NCI-H345 (cell line): ENCODE results near the gene ZNF789.

ENCODE experiments used
- DNase-seq: peaks from one replicate; lab custom pipeline; 2025; lab: John Stamatoyannopoulos, UW

The ZNF789 gene

GRCh38 chr7:99504603-99505323 is 32.1 kb downstream of the ZNF789 start, which contains the start of gene ZKSCAN5:
TSS of gene ZKSCAN5 (plus strand) at chr7:99504662. CDS start at chr7:99506045, 1,383 bp downstream.
- DNase-seq, result peak; percentile 94

DNA sequence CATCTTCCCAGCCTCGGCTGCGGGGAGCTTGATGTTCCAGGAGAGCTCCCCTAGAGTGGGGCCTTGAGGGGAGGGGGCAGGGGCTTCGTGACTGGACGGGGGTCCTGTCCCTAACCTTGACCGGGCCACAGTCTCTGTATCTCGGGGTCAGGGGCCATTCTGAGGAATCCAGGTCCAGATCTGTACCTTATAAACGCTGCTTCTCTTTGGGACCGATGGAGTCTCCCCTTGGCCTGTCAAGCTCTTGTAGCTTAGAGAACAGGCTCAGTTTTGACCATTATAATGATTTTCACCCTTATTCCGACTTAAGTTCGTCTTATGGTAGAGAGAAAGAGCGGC is 32.6 kb downstream of the ZNF789 start:
- no peak for DNase-seq

DNA sequence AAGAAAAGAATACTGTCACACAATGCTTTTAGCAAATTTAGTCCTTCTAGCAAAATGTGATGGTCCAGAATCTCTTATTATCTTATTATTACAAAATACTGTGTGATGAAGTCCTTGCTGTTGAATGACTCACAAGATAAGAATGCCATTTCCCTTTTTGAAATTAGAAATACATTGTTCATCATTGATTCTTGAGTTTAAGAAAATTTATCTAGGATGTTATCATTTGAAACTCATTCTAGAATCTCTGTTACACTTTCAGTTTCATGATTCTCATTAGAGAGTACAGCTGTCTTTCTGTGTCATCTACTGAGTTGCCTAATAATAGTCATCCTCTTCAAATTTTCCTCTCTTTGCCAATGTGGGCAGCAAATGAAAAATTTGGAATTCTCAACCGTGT is 41.4 kb downstream of the ZNF789 start:
- DNase-seq, result no peak

DNA sequence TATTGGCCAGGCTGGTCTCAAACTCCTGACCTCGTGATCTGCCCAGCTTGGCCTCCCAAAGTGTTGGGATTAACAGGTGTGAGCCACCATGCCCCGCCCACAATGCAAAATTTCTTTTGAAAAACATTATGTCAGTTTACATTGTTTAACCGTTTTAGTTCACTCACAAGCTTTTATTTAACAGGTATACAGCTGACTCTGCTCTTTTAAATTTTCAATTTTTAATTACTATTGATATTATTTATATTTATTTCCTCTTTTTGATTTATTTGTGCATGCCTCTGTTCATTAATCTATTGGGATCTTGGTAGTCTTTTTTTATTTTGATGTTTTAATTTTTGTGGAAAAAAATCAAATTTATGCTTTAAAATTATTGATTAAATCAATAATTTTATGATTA is 48.7 kb downstream of the ZNF789 start:
- no peak for DNase-seq

DNA sequence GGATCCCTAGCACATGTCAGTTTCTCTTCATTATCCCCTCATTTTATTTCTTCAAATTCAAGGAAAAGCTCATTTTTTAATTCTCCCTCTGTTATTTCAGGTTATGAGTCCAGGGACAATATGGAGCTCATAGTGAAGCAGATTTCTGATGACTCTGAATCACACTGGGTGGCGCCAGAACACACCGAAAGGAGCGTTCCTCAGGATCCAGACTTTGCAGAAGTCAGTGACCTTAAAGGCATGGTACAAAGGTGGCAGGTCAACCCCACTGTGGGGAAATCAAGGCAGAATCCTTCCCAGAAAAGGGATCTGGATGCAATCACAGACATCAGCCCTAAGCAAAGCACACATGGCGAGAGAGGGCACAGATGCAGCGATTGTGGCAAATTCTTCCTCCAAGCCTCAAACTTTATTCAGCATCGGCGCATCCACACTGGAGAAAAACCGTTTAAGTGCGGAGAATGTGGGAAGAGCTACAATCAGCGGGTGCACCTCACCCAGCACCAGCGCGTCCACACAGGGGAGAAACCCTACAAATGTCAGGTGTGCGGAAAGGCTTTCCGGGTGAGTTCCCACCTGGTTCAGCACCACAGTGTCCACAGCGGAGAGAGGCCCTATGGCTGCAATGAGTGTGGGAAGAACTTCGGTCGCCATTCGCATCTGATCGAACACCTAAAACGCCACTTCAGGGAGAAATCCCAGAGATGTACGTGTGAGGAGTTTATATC is 53.2 kb downstream of the ZNF789 start:
- DNase-seq, result no peak

DNA sequence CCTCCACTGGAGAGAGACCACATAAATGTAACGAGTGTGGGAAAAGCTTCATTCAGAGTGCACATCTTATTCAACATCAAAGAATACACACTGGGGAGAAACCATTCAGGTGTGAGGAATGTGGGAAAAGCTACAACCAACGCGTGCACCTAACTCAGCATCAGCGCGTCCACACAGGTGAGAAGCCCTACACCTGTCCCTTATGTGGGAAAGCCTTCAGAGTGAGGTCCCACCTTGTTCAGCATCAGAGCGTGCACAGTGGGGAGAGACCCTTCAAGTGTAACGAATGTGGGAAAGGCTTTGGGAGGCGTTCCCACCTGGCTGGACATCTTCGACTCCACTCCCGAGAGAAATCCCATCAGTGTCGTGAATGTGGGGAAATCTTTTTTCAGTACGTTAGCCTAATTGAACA is 58.7 kb downstream of the ZNF789 start:
- DNase-seq, result no peak

- DNase-seq, result no peak
These were observed 63.0 kb downstream of the ZNF789 start for GRCh38 chr7:99535667-99536066.
